Fibroblast of lung (primary cell): ENCODE data around the gene BIVM. TPM values are rescaled to one million over a fixed set of nuclear protein-coding genes. Genes with fewer than 3 reads are reported as not detected.

Experiments used
- DNase-seq, 2 donors: peaks; one replicate each; pipeline versions ENCODE4 v3.0.0 to v3.0.0-alpha.2; 2010; ENCODE audit warnings: low read depth in 2 of 2
- H2AFZ ChIP-seq: 2 replicates; pipeline ENCODE4 v1.5.1; 2012; ENCODE audit warnings: low read length, control low read depth, inconsistent platforms
- H3K27ac ChIP-seq: 2 replicates; pipeline ENCODE4 v1.5.1; 2011; ENCODE audit warnings: low read length, control low read depth; ENCODE audit not compliant: insufficient read depth
- H3K27me3 ChIP-seq: 2 replicates; pipeline ENCODE4 v1.5.1; 2011; ENCODE audit warnings: mild to moderate bottlenecking, low read length; ENCODE audit not compliant: control insufficient read depth, insufficient read depth
- H3K36me3 ChIP-seq: 2 replicates; pipeline ENCODE4 v1.5.1; 2011; ENCODE audit warnings: low read length; ENCODE audit not compliant: control insufficient read depth, insufficient read depth
- H3K4me1 ChIP-seq: 2 replicates; pipeline ENCODE4 v1.5.1; 2011; ENCODE audit warnings: low read length; ENCODE audit not compliant: control insufficient read depth, insufficient read depth; ENCODE audit errors: extremely low read depth
- H3K4me2 ChIP-seq: 2 replicates; pipeline ENCODE4 v1.5.1; 2011; ENCODE audit warnings: low read length, control low read depth; ENCODE audit not compliant: insufficient read depth; ENCODE audit errors: extremely low read depth
- H3K4me3 ChIP-seq, 4 experiments: fragments of 200-600 bp in 1 of 4; sonication (generic) in 1 of 4; replicated peaks in 1 of 4; 2 replicates each; pipeline ENCODE4 v1.5.1; 2011 to 2016; ENCODE audit warnings: low read length in 4 of 4, low read depth in 3 of 4, mild to moderate bottlenecking in 3 of 4, control low read depth in 2 of 4, inconsistent platforms in 1 of 4, mixed read lengths in 1 of 4; ENCODE audit not compliant: insufficient read depth in 1 of 4; ENCODE audit errors: control extremely low read depth in 1 of 4
- H3K79me2 ChIP-seq: 2 replicates; pipeline ENCODE4 v1.5.1; 2012; ENCODE audit warnings: mild to moderate bottlenecking, low read length, inconsistent platforms; ENCODE audit not compliant: control insufficient read depth, insufficient read depth
- H3K9ac ChIP-seq: 2 replicates; pipeline ENCODE4 v1.5.1; 2011; ENCODE audit warnings: mild to moderate bottlenecking, low read length, control low read depth; ENCODE audit not compliant: insufficient read depth
- H3K9me3 ChIP-seq: 2 replicates; pipeline ENCODE4 v1.5.1; 2012; ENCODE audit warnings: low read depth, low read length; ENCODE audit not compliant: control insufficient read depth, insufficient read depth
- H4K20me1 ChIP-seq: 2 replicates; pipeline ENCODE4 v1.5.1; 2011; ENCODE audit warnings: low read length; ENCODE audit not compliant: control insufficient read depth, insufficient read depth; ENCODE audit errors: extremely low read depth
- EZH2 ChIP-seq: IDR thresholded peaks from 2 replicates; pipeline ENCODE4 v1.5.1; 2012; ENCODE audit warnings: low read length, control low read depth, mild to moderate bottlenecking; ENCODE audit errors: missing control alignments
- polyA plus RNA-seq, 2 donors: library from polyadenylated mRNA; depleted of rRNA in 1 of 2; stranded (reverse) in 1 of 2; unstranded in 1 of 2; fragments of >200 nt; gene quantifications; 2 replicates each; pipeline ENCODE4 v1.2.1, GENCODE V29; 2011 to 2012; ENCODE audit warnings: missing spikeins in 1 of 2
- total RNA-seq: library from RNA; depleted of rRNA; stranded (reverse); fragments of >200 nt; gene quantifications from 2 replicates; pipeline ENCODE4 v1.2.1, GENCODE V29; 2014
- TF ChIP-seq, protein P1 (sequence below), 2 donors: IDR thresholded peaks in 1 of 2; conservative IDR thresholded peaks in 1 of 2; 1 replicate in 1 of 2; 2 replicates in 1 of 2; pipeline ENCODE4 v1.5.1; 2011 to 2012; ENCODE audit warnings: low read length in 2 of 2, control low read depth in 1 of 2, inconsistent platforms in 1 of 2, low read depth in 1 of 2, mild to moderate bottlenecking in 1 of 2

Gene BIVM
- total and polyA plus RNA-seq, 2 donors (not counting 1 experiment from before 2014, with no cell fraction given), result 22.3 to 22.4 TPM

DNA sequence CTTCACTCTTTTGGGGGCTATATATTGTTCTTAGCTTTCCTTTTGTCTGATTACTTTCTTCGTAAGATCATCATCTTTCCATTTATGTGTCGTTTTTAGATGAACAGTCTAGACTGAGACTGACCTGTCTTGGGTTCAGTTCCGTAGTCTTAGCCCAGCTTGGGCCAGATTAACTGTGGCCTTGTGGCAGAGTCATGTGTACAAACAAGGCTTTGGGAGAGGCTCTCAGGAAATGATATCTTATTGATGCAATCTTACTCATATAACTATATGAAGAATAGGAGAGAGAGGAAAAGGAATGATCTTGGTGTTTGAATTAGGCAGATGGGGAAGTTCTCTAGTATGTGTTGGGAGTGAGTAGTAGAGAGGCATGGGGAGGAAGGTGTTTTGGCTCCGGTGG, 40.1 kb downstream of the BIVM start:
- no peak for DNase-seq
- no peaks in the 10 kb centered on the region for H3K36me3 ChIP-seq
- no peak overlapping the region for H3K27ac ChIP-seq
- H3K4me2 ChIP-seq, result no peak overlapping the region
- H3K9ac ChIP-seq, result no peak overlapping the region
- no peaks in the 10 kb centered on the region for H3K9me3 ChIP-seq
- H4K20me1 ChIP-seq, result no peaks in the 10 kb centered on the region
- TF ChIP-seq, protein P1, sequence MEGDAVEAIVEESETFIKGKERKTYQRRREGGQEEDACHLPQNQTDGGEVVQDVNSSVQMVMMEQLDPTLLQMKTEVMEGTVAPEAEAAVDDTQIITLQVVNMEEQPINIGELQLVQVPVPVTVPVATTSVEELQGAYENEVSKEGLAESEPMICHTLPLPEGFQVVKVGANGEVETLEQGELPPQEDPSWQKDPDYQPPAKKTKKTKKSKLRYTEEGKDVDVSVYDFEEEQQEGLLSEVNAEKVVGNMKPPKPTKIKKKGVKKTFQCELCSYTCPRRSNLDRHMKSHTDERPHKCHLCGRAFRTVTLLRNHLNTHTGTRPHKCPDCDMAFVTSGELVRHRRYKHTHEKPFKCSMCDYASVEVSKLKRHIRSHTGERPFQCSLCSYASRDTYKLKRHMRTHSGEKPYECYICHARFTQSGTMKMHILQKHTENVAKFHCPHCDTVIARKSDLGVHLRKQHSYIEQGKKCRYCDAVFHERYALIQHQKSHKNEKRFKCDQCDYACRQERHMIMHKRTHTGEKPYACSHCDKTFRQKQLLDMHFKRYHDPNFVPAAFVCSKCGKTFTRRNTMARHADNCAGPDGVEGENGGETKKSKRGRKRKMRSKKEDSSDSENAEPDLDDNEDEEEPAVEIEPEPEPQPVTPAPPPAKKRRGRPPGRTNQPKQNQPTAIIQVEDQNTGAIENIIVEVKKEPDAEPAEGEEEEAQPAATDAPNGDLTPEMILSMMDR (conservative IDR thresholded peaks at IDR 0.05 in 1 of 2, IDR thresholded peaks at IDR 0.05 in 1 of 2; ENCODE audit: low read depth in 1 of 2, low read length in 2 of 2), result no peak
- no peak for TF ChIP-seq EZH2
- no peak overlapping the region for H2AFZ ChIP-seq
- no peaks in the 10 kb centered on the region for H3K79me2 ChIP-seq
- no peaks in the 10 kb centered on the region for H3K27me3 ChIP-seq
- H3K4me1 ChIP-seq, result no peaks in the 10 kb centered on the region
- H3K4me3 ChIP-seq, result no peak overlapping the region

DNA sequence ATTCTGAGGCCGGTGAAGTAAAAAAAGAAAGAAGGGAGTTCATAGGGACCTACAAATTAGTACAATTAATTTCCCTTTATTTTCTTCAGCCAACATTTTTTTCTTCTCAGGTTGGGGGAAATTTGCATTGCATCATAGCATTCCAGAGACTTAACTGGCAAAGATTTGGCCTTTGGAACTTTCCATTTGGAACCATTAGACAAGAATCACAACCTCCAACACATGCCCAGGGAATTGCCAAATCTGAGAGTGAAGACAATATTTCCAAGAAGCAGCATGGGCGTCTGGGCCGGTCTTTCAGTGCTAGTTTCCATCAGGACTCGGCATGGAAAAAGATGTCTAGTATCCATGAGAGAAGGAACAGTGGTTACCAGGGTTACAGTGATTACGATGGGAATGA, 40.5 kb downstream of the BIVM start:
- H3K4me3 ChIP-seq, result no peak overlapping the region
- no peaks in the 10 kb centered on the region for H3K9me3 ChIP-seq
- H3K79me2 ChIP-seq, result no peaks in the 10 kb centered on the region
- no peak overlapping the region for H3K9ac ChIP-seq
- no peak overlapping the region for H2AFZ ChIP-seq
- peak in 1 of 2 donors; percentile 13 for DNase-seq
- no peak overlapping the region for H3K4me2 ChIP-seq
- H3K4me1 ChIP-seq, result no peaks in the 10 kb centered on the region
- no peaks in the 10 kb centered on the region for H4K20me1 ChIP-seq
- TF ChIP-seq EZH2, result no peak
- TF ChIP-seq, protein P1 (conservative IDR thresholded peaks at IDR 0.05 in 1 of 2, IDR thresholded peaks at IDR 0.05 in 1 of 2; ENCODE audit: low read depth in 1 of 2, low read length in 2 of 2), result no peak
- no peaks in the 10 kb centered on the region for H3K27me3 ChIP-seq
- H3K27ac ChIP-seq, result no peak overlapping the region
- H3K36me3 ChIP-seq, result no peaks in the 10 kb centered on the region

DNA sequence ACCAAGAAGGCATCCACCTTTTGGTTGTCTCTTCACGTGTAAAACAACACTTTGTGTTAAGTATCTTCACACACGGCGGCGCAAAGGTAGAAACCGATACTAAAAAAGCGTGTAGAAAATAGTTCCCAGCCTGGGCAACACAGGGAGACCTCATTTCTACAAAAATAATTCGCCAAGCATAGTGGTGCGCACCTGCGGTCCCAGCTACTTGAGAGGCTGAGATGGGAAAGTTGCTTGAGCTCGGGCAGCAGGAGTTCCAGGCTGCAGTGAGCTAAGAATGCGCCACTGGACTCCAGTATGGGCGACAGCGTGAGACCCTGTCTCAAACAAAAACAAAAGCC, 46.3 kb downstream of the BIVM start:
- H3K9me3 ChIP-seq, result no peaks in the 10 kb centered on the region
- H3K4me1 ChIP-seq, result peaks cover 3% of the 10 kb centered on the region
- H3K27me3 ChIP-seq, result no peaks in the 10 kb centered on the region
- TF ChIP-seq, protein P1 (conservative IDR thresholded peaks at IDR 0.05 in 1 of 2, IDR thresholded peaks at IDR 0.05 in 1 of 2; ENCODE audit: low read depth in 1 of 2, low read length in 2 of 2), result no peak
- no peak for TF ChIP-seq EZH2
- DNase-seq, result no peak
- peak overlapping the region; percentile 90 for H3K4me2 ChIP-seq
- peak overlapping the region; percentile 82 to 100 (median 96) for H3K4me3 ChIP-seq
- H2AFZ ChIP-seq, result peak overlapping the region; percentile 97
- peak overlapping the region; percentile 98 for H3K27ac ChIP-seq
- no peaks in the 10 kb centered on the region for H3K36me3 ChIP-seq
- H3K79me2 ChIP-seq, result peaks cover 39% of the 10 kb centered on the region
- H4K20me1 ChIP-seq, result no peaks in the 10 kb centered on the region
- H3K9ac ChIP-seq, result peak overlapping the region; percentile 96
